ENCODE data around the gene SCGB1A1.

SCGB1A1 gene

DNA sequence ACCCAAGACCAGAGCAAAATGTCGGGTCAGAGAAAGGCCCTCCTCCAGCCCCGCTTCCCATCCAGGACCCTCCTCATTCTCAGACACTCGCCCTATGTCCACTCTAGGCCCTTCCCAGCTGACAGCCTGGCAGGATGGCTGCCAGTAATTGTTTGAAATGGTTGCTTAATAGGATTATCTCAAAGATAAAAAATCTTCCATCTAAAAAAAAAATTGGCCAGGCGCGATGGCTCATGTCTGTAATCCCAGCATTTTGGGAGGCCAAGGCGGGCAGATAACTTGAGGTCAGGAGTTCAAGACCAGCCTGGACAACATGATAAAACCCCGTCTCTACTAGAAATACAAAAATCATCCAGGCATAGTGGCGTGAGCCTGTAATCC lies 32.4 kb downstream of the SCGB1A1 start:
- DNase-seq = no peak

DNA sequence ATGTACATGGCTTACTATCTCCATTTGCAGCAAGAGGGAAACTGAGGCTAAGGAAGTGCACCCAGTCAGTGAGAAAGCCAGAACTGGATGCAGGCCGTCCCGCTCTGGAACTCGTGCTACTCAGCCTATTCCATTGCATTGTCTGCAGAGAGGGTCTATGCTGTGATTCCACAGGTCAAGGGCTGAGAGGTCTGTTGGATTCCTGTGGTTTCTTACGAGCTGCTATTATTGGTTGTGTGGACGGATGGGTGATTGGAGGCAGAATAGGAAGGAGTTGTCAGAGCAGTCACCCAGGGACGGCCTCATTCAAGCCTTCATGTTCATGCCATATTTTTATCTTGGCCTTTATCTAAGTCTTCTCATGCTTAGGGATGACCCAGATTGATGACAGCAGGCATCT lies 33.4 kb downstream of the SCGB1A1 start:
- no peak for DNase-seq

DNA sequence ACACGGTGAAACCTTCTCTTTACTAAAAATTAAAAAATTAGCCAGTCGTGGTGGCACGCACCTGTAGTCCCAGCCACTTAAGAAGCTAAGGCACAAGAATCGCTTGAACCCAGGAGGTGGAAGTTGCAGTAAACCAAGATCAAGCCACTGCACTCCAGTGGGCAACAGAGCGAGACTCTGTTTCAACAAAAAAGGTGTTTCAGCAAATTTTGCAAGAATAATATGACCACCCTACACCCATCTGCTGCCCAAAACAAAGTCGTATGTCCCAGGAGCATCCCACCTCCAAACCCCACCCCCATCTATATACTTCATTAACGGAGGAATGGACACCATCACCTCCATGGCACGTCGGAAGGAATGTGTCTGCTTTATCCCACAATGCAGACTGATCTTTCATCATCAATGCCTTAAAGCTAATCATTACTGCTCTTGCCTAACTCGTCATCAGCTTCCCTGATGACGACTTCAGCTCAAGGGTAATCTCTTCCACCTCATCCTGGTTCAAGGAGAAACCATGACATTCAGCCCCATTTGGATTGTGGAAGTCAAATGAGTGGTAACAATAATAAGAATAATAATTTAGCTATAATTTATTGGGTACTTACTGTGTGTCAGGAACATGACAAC lies 34.1 kb downstream of the SCGB1A1 start:
- DNase-seq = no peak

DNA sequence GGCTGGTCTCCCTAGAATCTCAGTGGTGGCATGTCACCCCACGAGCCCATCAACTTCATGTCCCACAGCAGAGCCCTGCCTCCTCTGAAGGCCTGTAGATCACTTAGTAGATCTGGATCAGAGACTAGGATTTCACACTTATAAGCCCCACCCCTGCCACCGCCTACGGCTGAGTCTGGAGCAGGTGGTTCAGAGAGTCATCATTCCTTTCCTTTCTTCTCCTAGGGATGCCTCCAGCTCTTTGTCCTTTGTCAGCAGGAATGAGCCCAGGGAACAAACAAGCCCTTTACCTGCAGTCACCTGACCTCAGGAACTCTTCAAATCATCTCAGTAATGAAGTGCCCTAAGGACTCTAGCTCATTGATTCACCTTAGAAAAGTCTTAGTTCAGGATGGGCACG lies 37.8 kb downstream of the SCGB1A1 start:
- no peak for DNase-seq

DNA sequence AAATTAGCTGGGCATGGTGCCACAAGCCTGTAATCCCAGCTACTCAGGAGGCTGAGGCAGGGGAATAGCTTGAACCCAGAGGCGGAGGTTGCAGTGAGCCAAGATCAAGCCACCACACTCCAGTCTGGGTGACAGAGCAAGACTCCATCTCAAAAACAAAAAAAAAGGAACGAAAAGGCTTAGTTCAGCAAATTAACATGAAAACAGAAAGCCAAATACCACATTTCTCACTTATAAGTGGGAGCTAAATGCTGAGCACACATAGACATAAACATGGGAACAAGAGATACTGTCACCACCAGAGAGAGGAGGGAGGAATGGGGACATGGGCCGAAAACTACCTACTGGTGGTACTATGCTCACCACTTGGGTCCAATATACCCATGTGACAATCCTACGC lies 38.6 kb downstream of the SCGB1A1 start:
- DNase-seq = no peak

DNA sequence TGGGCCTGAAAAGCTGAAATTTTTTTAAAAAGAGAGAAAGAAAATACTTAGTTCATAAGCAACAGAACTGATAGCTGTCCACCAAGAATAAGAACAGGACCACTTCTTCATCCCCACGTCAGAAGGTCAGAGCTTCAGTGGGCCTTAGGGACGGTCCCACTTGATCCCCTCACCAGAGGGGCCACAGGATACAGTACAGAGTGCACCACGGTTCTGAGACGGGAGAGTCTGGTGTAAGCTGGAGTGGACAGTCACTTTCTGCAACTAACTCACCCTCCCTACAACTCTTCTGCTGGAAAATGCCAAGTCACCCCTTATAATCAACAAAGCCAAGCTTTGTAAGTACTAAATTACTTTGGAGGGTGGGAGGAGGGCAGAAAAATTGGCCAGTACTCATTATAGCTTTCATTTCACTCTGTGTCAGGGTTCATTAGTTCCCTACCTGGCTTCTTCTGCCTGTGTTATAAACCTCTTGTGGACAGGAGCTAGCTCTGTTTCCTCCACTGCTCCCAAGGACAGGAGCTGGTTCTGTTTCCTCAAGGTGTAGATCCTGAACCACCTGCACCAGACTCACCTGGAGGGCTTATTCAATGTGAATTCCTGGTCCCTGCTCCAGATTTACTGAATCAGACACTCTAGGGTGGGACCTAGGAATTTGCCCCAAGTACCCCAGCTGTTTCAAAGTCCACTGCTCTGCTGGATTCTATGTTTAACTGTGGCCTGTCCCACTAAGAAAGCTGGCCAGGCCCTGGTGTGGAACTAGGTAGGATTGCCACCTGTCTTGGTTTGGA lies 39.6 kb downstream of the SCGB1A1 start:
- no peak for DNase-seq

DNA sequence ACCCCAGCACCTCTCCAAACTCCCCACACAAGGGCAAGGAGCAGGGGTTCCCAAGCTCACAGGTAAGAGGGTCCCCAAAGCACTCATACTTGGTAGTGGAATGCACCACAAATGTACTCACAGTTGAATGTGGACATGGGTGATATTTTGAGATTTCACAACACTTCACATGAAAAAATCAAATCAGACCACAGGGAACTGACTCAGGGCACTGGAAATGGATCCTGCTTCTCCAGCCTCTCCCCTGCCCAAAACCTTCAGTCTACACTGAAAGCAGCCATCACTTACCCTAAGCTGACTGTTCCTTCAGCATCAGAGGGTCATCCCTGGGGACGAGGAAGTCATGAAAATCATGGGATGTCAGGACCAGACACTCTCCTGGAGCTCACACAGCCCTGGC lies 40.2 kb downstream of the SCGB1A1 start:
- no peak for DNase-seq

DNA sequence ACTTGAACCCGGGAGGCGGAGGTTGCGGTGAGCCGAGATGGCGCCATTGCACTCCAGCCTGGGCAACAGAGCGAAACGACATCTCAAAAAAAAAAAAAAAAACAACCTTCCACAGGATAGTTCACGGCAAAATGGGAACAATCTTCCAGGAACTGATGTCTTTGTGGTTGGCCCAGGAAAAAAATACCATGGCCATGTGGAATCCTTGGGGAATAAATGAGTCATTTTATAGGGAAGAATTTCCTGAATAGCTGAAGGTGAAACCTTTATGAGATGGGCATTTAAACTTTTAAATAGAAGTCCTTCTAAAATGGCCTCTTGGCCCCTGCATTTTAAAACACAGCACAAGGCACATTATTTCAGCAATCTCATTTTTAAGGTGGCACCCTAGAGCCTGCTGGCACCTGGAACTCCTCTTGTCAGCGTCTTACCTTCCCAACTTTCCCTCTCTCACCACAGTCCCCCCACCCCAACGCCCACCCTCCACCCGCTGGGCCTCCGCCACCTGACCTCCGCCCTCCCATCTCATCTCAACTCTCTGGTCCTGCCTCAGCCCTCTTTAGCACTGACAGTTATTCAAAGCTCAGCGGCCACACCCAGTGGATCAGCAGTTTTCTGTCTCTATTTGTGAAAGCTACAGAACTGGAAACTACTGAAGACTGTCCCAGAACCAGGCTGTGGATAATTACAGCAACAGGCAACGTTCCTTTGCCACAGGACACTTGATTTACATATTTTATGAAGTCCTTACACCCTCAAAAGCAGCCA lies 43.1 kb downstream of the SCGB1A1 start:
- DNase-seq = no peak

DNA sequence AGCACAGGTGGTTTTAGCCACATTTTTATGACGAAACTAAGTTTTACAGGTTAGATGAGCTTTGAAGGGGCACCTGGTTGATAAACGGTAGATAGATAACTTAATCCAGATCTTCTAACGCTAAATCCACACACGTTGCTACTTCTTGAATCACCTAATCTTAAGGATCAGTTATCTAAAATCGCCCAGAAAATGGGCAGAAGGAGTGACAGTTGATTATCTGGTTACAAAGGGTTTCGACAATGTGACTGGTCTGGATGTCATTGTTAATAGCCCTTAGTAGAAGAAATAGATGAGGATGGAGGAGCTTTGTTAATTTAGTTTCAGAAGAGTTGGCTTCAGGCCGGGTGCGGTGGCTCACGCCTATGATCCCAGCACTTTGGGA lies 43.7 kb downstream of the SCGB1A1 start:
- no peak for DNase-seq

DNA sequence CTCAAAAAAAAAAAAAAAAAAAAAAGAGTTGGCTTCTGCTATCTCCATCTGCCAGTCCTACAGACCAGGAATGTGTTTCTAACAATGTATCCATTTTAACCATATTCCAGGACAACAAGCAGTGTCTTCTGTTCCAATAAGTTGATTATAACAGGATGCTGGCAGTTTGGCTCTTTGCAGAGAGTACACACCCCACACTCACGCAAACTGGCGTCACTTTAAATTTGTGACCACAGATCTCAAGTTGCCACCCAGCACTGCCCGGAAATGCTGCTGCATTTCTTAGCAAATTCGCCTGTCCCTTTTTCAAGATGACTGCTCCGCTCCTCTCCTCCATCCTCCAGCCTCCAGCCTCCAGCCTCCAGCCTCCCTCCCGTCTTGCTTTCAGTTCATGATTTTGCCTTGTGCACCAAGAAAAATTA lies 44.3 kb downstream of the SCGB1A1 start:
- no peak for DNase-seq

DNA sequence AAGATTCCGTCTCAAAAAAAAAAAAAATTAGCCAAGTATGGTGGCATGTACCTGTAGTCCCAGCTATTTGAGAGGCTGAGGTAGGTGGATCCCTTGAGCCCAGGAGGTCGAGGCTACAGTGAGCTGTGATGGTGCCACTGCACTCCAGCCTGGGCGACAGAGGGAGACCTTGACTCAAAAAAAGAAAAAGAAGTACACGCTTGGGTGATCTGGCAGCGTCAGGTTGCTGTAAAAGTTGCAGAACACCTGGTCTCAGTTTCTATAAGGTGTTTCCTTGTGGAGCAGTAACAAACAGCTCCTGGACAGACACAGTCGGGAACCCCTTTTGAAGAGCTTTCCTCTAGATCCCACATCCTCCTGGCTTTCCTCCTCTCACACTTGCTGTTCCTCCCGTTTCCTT lies 45.8 kb downstream of the SCGB1A1 start:
- DNase-seq = no peak

DNA sequence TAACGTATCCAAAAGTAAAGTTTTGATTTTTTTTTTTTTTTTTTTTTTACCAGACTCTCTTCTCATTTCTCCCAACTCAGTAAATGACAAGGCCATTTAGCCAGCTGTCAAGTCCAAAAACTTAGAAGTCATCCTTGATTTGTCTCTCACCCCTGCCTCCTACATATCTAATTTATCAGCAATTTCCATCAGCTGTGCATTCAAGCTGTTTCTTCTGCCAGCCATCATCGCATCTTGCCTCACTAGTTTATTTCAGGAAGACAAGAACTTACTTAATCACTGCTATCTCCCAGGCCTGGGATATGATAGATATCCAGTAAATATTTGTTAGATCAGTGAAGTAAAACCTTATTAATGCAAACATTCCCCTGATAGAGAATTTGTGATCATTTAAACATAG lies 47.6 kb downstream of the SCGB1A1 start:
- DNase-seq = no peak

DNA sequence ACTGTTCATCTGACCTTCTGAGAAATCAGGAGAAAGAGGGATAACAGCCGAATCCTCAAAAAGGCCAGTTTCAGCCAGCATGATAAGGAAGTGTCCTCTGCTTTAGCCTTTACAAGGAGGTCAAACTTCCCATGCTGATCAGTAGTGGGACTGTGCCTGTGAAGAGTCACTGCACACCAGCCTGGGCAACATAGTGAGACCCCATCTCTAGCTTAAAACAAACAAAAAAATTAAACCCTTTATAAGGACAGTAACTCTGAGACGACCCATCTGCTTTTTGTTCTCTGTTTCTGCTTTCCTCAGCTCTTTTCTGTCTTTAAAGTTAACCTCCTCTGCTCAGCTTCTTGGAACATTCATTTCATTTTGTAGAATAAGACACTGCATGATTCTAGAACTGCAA lies 49.7 kb downstream of the SCGB1A1 start:
- DNase-seq = no peak

DNA sequence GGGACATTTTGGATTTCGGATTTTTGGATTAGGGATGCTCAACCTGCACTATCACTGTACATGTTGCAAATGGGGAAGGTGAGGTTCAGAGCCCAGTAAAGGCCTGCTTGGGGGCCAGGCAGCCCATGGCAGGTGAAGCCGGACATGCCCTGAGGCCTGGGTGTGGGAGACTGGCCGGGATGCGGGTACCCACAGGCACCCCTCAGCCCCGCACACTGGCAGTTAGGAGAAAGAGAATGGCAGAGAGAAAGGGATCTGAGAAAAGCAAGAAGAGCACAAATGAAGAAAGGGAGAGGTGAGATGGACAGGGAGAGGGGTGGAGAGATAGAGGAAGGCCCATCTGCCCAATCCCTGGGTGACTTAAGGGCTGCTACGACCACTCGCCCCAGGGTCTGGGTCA lies 52.8 kb downstream of the SCGB1A1 start:
- no peak for DNase-seq

DNA sequence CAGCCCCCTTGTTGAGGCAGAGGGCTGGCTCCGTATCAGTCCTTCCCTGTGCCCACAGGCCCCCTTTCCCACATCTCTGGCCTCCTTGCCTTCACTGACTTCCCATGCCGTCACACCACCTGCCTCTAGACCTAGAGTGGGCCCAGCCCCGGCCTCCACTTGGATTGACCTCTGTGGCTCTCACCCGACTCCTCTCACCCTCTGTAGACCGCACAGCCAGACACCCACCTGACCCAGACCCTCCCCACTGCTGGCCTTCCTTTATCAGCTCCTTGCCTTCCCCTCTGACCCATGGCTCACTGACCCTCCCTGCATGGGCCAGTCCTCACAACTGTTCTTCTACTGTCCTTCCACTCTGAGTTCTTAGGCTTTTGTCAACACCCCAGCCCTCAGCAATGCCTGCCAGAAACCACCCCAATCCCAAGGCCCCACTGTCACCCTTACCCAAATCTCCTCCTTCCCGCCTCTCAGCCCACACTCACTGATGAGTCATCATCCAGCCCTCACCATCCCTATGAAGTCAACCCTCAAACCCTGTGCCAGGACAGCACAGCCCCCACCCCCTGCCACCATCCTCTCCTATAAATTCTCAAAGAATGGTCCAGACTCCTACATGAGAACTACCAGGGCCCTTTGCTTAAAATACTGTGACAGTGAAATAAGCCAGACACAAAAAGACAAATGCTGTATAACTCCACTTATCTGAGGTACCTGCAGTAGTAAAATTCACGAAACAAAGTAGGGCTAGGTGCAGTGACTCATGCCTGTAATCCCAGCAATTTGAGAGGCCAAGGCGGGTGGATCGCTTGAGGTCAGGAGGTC lies 53.4 kb downstream of the SCGB1A1 start:
- no peak for DNase-seq
